Brain microvascular endothelial cell (primary cell): ENCODE measurements around the gene DNAI2.

Source experiments
- DNase-seq: peaks from one replicate; pipeline ENCODE4 v3.0.0-alpha.2; 2020
- H3K27ac ChIP-seq: fragments of 250-450 bp; sonication (Bioruptor Pico); 2 replicates; pipeline ENCODE4 v1.5.1; 2020; ENCODE audit warnings: mild to moderate bottlenecking, moderate library complexity
- H3K27me3 ChIP-seq: fragments of 250-450 bp; sonication (Bioruptor Pico); replicated peaks from 2 replicates; pipeline ENCODE4 v1.5.1; 2020; ENCODE audit warnings: mild to moderate bottlenecking
- H3K36me3 ChIP-seq: fragments of 250-450 bp; sonication (Bioruptor Pico); replicated peaks from 2 replicates; pipeline ENCODE4 v1.5.1; 2020; ENCODE audit warnings: mild to moderate bottlenecking
- H3K4me3 ChIP-seq: 2 replicates; pipeline ENCODE4 v1.5.1; 2011; ENCODE audit warnings: low read depth, mild to moderate bottlenecking, control low read depth, low read length, moderate library complexity
- in situ Hi-C: cut with HindIII; loops from 2 replicates; pipeline ENCODE4 v1.10.0; 2017; ENCODE audit warnings: low sequenced_read_pairs, low pct_ligation_motif_present
- TF ChIP-seq, protein P1 (sequence below): IDR thresholded peaks from 2 replicates; pipeline ENCODE4 v1.5.1; 2011; ENCODE audit warnings: low read depth, mild to moderate bottlenecking, moderate library complexity, low read length, control low read depth, inconsistent platforms; ENCODE audit errors: missing control alignments

Gene DNAI2

GRCh38 chr17:74345433-74346241 is 71.6 kb downstream of the DNAI2 start:
- TF ChIP-seq, protein P1, sequence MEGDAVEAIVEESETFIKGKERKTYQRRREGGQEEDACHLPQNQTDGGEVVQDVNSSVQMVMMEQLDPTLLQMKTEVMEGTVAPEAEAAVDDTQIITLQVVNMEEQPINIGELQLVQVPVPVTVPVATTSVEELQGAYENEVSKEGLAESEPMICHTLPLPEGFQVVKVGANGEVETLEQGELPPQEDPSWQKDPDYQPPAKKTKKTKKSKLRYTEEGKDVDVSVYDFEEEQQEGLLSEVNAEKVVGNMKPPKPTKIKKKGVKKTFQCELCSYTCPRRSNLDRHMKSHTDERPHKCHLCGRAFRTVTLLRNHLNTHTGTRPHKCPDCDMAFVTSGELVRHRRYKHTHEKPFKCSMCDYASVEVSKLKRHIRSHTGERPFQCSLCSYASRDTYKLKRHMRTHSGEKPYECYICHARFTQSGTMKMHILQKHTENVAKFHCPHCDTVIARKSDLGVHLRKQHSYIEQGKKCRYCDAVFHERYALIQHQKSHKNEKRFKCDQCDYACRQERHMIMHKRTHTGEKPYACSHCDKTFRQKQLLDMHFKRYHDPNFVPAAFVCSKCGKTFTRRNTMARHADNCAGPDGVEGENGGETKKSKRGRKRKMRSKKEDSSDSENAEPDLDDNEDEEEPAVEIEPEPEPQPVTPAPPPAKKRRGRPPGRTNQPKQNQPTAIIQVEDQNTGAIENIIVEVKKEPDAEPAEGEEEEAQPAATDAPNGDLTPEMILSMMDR, result no peak
- in situ Hi-C loops, result no loop called here
- Histone ChIP-seq H3K27ac (no peak overlapping the region), H3K36me3 (no peaks in the 10 kb centered on the region), H3K4me3 (no peak overlapping the region), H3K27me3 (no peaks in the 10 kb centered on the region)
- no peak for DNase-seq

- in situ Hi-C loops, result no loop called here
- no peak for DNase-seq
- Histone ChIP-seq H3K36me3 (no peaks in the 10 kb centered on the region), H3K27ac (no peak overlapping the region), H3K4me3 (no peak overlapping the region), H3K27me3 (peaks cover 10% of the 10 kb centered on the region)
- TF ChIP-seq, protein P1, result no peak
Measured at GRCh38 chr17:74347646-74348045, 73.6 kb downstream of the DNAI2 start.

GRCh38 chr17:74349120-74349519 is 75.1 kb downstream of the DNAI2 start:
- no peaks in the 10 kb centered on the region for H3K36me3 ChIP-seq
- TF ChIP-seq, protein P1, result no peak
- in situ Hi-C loops, result no loop called here
- no peak overlapping the region for H3K4me3 ChIP-seq
- H3K27me3 ChIP-seq, result peaks cover 15% of the 10 kb centered on the region
- H3K27ac ChIP-seq, result no peak overlapping the region
- no peak for DNase-seq

GRCh38 chr17:74350486-74350885 is 76.5 kb downstream of the DNAI2 start:
- Histone ChIP-seq H3K27me3 (peaks cover 18% of the 10 kb centered on the region), H3K36me3 (no peaks in the 10 kb centered on the region), H3K4me3 (no peak overlapping the region), H3K27ac (no peak overlapping the region)
- in situ Hi-C loops, result no loop called here
- DNase-seq, result no peak
- TF ChIP-seq, protein P1, result no peak

GRCh38 chr17:74351552-74352210 is 77.6 kb downstream of the DNAI2 start:
- in situ Hi-C loops, result no loop called here
- H3K27ac ChIP-seq, result no peak overlapping the region
- no peaks in the 10 kb centered on the region for H3K36me3 ChIP-seq
- TF ChIP-seq, protein P1, result no peak
- DNase-seq, result no peak
- peaks cover 23% of the 10 kb centered on the region for H3K27me3 ChIP-seq
- no peak overlapping the region for H3K4me3 ChIP-seq
